HEK293 (cell line): ENCODE measurements around the gene WDR44.

Source experiments
- BCL11A ChIP-seq: fragments of 450-650 bp; formaldehyde crosslinking; IDR thresholded peaks from 2 replicates; pipeline ENCODE4 v1.5.1; 2016; ENCODE audit warnings: low read depth, missing biosample characterization, missing genetic modification characterization
- CTCF ChIP-seq: fragments of 450-650 bp; formaldehyde crosslinking; IDR thresholded peaks from 2 replicates; pipeline ENCODE4 v1.5.1; 2016; ENCODE audit warnings: missing biosample characterization, missing genetic modification characterization
- PRDM10 ChIP-seq: fragments of 450-650 bp; formaldehyde crosslinking; IDR thresholded peaks from 2 replicates; pipeline ENCODE4 v1.5.1; 2016; ENCODE audit warnings: missing biosample characterization, missing genetic modification characterization
- ZNF10 ChIP-seq: fragments of 450-650 bp; formaldehyde crosslinking; IDR thresholded peaks from 2 replicates; pipeline ENCODE4 v1.5.1; 2017; ENCODE audit warnings: missing biosample characterization, missing genetic modification characterization
- ZNF274 ChIP-seq, 2 experiments: fragments of 200-500 bp in 1 of 2; fragments of 450-650 bp in 1 of 2; sonication (Bioruptor generic) in 1 of 2; formaldehyde crosslinking in 1 of 2; IDR thresholded peaks; 2 replicates each; pipeline versions ENCODE4 v1.5.1 to v1.6.1; 2014 to 2016; ENCODE audit warnings: borderline replicate concordance in 1 of 2, inconsistent platforms in 1 of 2, low read length in 1 of 2, missing biosample characterization in 1 of 2, missing genetic modification characterization in 1 of 2
- ZNF362 ChIP-seq: fragments of 450-650 bp; formaldehyde crosslinking; IDR thresholded peaks from 2 replicates; pipeline ENCODE4 v1.5.1; 2016; ENCODE audit warnings: missing biosample characterization, missing genetic modification characterization
- ZNF558 ChIP-seq: fragments of 450-650 bp; formaldehyde crosslinking; IDR thresholded peaks from 2 replicates; pipeline ENCODE4 v1.5.1; 2016; ENCODE audit warnings: missing biosample characterization, missing genetic modification characterization
- ZSCAN16 ChIP-seq: fragments of 450-650 bp; formaldehyde crosslinking; IDR thresholded peaks from 2 replicates; pipeline ENCODE4 v1.5.1; 2016; ENCODE audit warnings: missing biosample characterization, missing genetic modification characterization
- TF ChIP-seq, protein P1 (sequence below): fragments of 450-650 bp; formaldehyde crosslinking; IDR thresholded peaks from 2 replicates; pipeline ENCODE4 v1.5.1; 2016; ENCODE audit warnings: missing biosample characterization, missing genetic modification characterization
- TF ChIP-seq, protein P2 (sequence below): fragments of 450-650 bp; formaldehyde crosslinking; conservative IDR thresholded peaks from 2 replicates; pipeline ENCODE4 v1.5.1; 2016; ENCODE audit warnings: low read depth, missing biosample characterization, missing genetic modification characterization
- TF ChIP-seq, protein P3 (sequence below): fragments of 450-650 bp; formaldehyde crosslinking; IDR thresholded peaks from 2 replicates; pipeline ENCODE4 v1.5.1; 2016; ENCODE audit warnings: missing biosample characterization, missing genetic modification characterization
- TF ChIP-seq, protein P4 (sequence below): fragments of 450-650 bp; formaldehyde crosslinking; IDR thresholded peaks from 2 replicates; pipeline ENCODE4 v1.5.1; 2016; ENCODE audit warnings: missing biosample characterization, missing genetic modification characterization
- TF ChIP-seq, protein P5 (sequence below): fragments of 450-650 bp; formaldehyde crosslinking; IDR thresholded peaks from 2 replicates; pipeline ENCODE4 v1.5.1; 2016; ENCODE audit warnings: missing biosample characterization, missing genetic modification characterization

GRCh38 chrX:118349188-118349587 is 3.3 kb downstream of the WDR44 start:
- TF ChIP-seq ZNF10 (tag by site-specific recombination): no peak
- TF ChIP-seq ZNF558 (tag by site-specific recombination): no peak
- TF ChIP-seq ZSCAN16 (tag by site-specific recombination): no peak
- TF ChIP-seq, protein P1, sequence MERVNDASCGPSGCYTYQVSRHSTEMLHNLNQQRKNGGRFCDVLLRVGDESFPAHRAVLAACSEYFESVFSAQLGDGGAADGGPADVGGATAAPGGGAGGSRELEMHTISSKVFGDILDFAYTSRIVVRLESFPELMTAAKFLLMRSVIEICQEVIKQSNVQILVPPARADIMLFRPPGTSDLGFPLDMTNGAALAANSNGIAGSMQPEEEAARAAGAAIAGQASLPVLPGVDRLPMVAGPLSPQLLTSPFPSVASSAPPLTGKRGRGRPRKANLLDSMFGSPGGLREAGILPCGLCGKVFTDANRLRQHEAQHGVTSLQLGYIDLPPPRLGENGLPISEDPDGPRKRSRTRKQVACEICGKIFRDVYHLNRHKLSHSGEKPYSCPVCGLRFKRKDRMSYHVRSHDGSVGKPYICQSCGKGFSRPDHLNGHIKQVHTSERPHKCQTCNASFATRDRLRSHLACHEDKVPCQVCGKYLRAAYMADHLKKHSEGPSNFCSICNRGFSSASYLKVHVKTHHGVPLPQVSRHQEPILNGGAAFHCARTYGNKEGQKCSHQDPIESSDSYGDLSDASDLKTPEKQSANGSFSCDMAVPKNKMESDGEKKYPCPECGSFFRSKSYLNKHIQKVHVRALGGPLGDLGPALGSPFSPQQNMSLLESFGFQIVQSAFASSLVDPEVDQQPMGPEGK (tag by site-specific recombination): no peak
- no peak for TF ChIP-seq CTCF (tag by site-specific recombination)
- TF ChIP-seq BCL11A: no peak
- TF ChIP-seq, protein P2, sequence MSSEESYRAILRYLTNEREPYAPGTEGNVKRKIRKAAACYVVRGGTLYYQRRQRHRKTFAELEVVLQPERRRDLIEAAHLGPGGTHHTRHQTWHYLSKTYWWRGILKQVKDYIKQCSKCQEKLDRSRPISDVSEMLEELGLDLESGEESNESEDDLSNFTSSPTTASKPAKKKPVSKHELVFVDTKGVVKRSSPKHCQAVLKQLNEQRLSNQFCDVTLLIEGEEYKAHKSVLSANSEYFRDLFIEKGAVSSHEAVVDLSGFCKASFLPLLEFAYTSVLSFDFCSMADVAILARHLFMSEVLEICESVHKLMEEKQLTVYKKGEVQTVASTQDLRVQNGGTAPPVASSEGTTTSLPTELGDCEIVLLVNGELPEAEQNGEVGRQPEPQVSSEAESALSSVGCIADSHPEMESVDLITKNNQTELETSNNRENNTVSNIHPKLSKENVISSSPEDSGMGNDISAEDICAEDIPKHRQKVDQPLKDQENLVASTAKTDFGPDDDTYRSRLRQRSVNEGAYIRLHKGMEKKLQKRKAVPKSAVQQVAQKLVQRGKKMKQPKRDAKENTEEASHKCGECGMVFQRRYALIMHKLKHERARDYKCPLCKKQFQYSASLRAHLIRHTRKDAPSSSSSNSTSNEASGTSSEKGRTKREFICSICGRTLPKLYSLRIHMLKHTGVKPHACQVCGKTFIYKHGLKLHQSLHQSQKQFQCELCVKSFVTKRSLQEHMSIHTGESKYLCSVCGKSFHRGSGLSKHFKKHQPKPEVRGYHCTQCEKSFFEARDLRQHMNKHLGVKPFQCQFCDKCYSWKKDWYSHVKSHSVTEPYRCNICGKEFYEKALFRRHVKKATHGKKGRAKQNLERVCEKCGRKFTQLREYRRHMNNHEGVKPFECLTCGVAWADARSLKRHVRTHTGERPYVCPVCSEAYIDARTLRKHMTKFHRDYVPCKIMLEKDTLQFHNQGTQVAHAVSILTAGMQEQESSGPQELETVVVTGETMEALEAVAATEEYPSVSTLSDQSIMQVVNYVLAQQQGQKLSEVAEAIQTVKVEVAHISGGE (tag by site-specific recombination): no peak
- TF ChIP-seq ZNF274 (IDR thresholded peaks at IDR 0.05; ENCODE audit: low read length): no peak
- no peak for TF ChIP-seq ZNF274 (tag by site-specific recombination; IDR thresholded peaks at IDR 0.05; ENCODE audit: borderline replicate concordance)
- TF ChIP-seq, protein P3, sequence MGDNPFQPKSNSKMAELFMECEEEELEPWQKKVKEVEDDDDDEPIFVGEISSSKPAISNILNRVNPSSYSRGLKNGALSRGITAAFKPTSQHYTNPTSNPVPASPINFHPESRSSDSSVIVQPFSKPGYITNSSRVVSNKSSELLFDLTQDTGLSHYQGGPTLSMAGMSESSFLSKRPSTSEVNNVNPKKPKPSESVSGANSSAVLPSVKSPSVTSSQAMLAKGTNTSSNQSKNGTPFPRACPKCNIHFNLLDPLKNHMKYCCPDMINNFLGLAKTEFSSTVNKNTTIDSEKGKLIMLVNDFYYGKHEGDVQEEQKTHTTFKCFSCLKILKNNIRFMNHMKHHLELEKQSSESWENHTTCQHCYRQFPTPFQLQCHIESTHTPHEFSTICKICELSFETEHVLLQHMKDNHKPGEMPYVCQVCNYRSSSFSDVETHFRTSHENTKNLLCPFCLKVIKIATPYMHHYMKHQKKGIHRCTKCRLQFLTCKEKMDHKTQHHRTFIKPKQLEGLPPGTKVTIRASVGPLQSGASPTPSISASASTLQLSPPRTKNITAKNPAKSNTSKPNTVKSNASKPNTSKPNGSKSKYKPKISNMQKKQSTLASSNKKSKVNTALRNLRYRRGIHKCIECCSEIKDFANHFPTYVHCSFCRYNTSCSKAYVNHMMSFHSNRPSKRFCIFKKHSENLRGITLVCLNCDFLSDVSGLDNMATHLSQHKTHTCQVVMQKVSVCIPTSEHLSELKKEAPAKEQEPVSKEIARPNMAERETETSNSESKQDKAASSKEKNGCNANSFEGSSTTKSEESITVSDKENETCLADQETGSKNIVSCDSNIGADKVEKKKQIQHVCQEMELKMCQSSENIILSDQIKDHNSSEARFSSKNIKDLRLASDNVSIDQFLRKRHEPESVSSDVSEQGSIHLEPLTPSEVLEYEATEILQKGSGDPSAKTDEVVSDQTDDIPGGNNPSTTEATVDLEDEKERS (tag by site-specific recombination): no peak
- TF ChIP-seq, protein P4, sequence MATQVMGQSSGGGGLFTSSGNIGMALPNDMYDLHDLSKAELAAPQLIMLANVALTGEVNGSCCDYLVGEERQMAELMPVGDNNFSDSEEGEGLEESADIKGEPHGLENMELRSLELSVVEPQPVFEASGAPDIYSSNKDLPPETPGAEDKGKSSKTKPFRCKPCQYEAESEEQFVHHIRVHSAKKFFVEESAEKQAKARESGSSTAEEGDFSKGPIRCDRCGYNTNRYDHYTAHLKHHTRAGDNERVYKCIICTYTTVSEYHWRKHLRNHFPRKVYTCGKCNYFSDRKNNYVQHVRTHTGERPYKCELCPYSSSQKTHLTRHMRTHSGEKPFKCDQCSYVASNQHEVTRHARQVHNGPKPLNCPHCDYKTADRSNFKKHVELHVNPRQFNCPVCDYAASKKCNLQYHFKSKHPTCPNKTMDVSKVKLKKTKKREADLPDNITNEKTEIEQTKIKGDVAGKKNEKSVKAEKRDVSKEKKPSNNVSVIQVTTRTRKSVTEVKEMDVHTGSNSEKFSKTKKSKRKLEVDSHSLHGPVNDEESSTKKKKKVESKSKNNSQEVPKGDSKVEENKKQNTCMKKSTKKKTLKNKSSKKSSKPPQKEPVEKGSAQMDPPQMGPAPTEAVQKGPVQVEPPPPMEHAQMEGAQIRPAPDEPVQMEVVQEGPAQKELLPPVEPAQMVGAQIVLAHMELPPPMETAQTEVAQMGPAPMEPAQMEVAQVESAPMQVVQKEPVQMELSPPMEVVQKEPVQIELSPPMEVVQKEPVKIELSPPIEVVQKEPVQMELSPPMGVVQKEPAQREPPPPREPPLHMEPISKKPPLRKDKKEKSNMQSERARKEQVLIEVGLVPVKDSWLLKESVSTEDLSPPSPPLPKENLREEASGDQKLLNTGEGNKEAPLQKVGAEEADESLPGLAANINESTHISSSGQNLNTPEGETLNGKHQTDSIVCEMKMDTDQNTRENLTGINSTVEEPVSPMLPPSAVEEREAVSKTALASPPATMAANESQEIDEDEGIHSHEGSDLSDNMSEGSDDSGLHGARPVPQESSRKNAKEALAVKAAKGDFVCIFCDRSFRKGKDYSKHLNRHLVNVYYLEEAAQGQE (tag by site-specific recombination): no peak
- TF ChIP-seq, protein P5, sequence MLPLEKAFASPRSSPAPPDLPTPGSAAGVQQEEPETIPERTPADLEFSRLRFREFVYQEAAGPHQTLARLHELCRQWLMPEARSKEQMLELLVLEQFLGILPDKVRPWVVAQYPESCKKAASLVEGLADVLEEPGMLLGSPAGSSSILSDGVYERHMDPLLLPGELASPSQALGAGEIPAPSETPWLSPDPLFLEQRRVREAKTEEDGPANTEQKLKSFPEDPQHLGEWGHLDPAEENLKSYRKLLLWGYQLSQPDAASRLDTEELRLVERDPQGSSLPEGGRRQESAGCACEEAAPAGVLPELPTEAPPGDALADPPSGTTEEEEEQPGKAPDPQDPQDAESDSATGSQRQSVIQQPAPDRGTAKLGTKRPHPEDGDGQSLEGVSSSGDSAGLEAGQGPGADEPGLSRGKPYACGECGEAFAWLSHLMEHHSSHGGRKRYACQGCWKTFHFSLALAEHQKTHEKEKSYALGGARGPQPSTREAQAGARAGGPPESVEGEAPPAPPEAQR: no peak
- TF ChIP-seq PRDM10: no peak
- no peak for TF ChIP-seq ZNF362 (tag by site-specific recombination)
